HepG2 (cell line): ENCODE data around the gene ASXL1. TPM values are rescaled to one million over a fixed set of nuclear protein-coding genes. Genes with fewer than 3 reads are reported as not detected.

ENCODE experiments used
- ARHGAP35 ChIP-seq: sonication (generic); formaldehyde crosslinking; IDR thresholded peaks from 2 replicates; pipeline ENCODE4 v1.9.0; 2022; ENCODE audit warnings: mild to moderate bottlenecking, inconsistent platforms, moderate library complexity, missing genetic modification reagents, borderline replicate concordance
- ARID2 ChIP-seq: sonication (generic); formaldehyde crosslinking; IDR thresholded peaks from 2 replicates; pipeline ENCODE4 v1.8.1; 2022; ENCODE audit warnings: mild to moderate bottlenecking, missing genetic modification reagents, borderline replicate concordance
- ARNT2 ChIP-seq: sonication (generic); formaldehyde crosslinking; IDR thresholded peaks from 2 replicates; pipeline ENCODE4 v1.8.0; 2022; ENCODE audit warnings: mild to moderate bottlenecking, low read depth, missing genetic modification reagents, moderate library complexity
- BRD4 ChIP-seq: sonication (generic); formaldehyde crosslinking; IDR thresholded peaks from 2 replicates; pipeline ENCODE4 v1.4.0; 2020; ENCODE audit warnings: missing genetic modification reagents
- ERF ChIP-seq: IDR thresholded peaks from 2 replicates; pipeline ENCODE4 v1.6.1; 2018; ENCODE audit warnings: missing biosample characterization, missing genetic modification reagents
- FOXA1 ChIP-seq, 2 experiments: fragments of 450-650 bp in 1 of 2; sonication (generic) in 1 of 2; formaldehyde crosslinking in 1 of 2; IDR thresholded peaks; 2 replicates each; pipeline versions ENCODE4 v1.4.0 to v1.6.1; 2016 to 2020; ENCODE audit warnings: missing genetic modification reagents in 1 of 2
- FOXA3 ChIP-seq: IDR thresholded peaks from 2 replicates; pipeline ENCODE4 v1.6.1; 2016; ENCODE audit warnings: missing genetic modification reagents, missing compliant biosample characterization
- FUBP1 ChIP-seq: sonication (generic); formaldehyde crosslinking; IDR thresholded peaks from 2 replicates; pipeline ENCODE4 v1.5.1; 2020; ENCODE audit warnings: missing genetic modification reagents, mild to moderate bottlenecking, borderline replicate concordance
- HDAC6 ChIP-seq: fragments of 200-600 bp; sonication (generic); IDR thresholded peaks from 2 replicates; pipeline ENCODE4 v1.7.0; 2017; ENCODE audit warnings: mild to moderate bottlenecking, antibody characterized with exemption, low read length, low read depth
- IRF2 ChIP-seq: IDR thresholded peaks from 2 replicates; pipeline ENCODE4 v1.6.1; 2018; ENCODE audit warnings: missing genetic modification reagents, missing compliant biosample characterization
- KDM2A ChIP-seq: sonication (generic); formaldehyde crosslinking; IDR thresholded peaks from 2 replicates; pipeline ENCODE4 v1.4.0; 2020; ENCODE audit warnings: low read depth, missing genetic modification reagents, borderline replicate concordance
- KLF13 ChIP-seq: sonication (generic); formaldehyde crosslinking; IDR thresholded peaks from 2 replicates; pipeline ENCODE4 v1.4.0; 2020; ENCODE audit warnings: mild to moderate bottlenecking, missing genetic modification reagents
- PAF1 ChIP-seq: IDR thresholded peaks from 2 replicates; pipeline ENCODE4 v1.6.1; 2016; ENCODE audit warnings: missing genetic modification reagents, missing compliant biosample characterization
- PCBP2 ChIP-seq: fragments of 200-400 bp; formaldehyde crosslinking; optimal IDR thresholded peaks from 2 replicates; pipeline ENCODE3; 2018; ENCODE audit warnings: low read length, low read depth; ENCODE audit not compliant: poor library complexity, severe bottlenecking
- SNAPC2 ChIP-seq: sonication (generic); formaldehyde crosslinking; IDR thresholded peaks from 2 replicates; pipeline ENCODE4 v1.8.1; 2022; ENCODE audit warnings: mild to moderate bottlenecking, missing genetic modification reagents
- SOX6 ChIP-seq, 2 experiments: fragments of 450-650 bp in 1 of 2; sonication (generic) in 1 of 2; formaldehyde crosslinking in 1 of 2; IDR thresholded peaks; 2 replicates each; pipeline versions ENCODE4 v1.4.0 to v1.6.1; 2017 to 2020; ENCODE audit warnings: antibody characterized with exemption in 1 of 2, mild to moderate bottlenecking in 1 of 2, missing genetic modification reagents in 1 of 2
- ZMYM2 ChIP-seq: sonication (generic); formaldehyde crosslinking; IDR thresholded peaks from 2 replicates; pipeline ENCODE4 v1.8.0; 2022; ENCODE audit warnings: mild to moderate bottlenecking, missing genetic modification reagents
- ZNF703 ChIP-seq: sonication (generic); formaldehyde crosslinking; IDR thresholded peaks from 2 replicates; pipeline ENCODE4 v1.5.1; 2020; ENCODE audit warnings: missing genetic modification reagents, mild to moderate bottlenecking, moderate library complexity, borderline replicate concordance
- ZSCAN25 ChIP-seq: sonication (generic); formaldehyde crosslinking; IDR thresholded peaks from 2 replicates; pipeline ENCODE4 v1.8.0; 2022; ENCODE audit warnings: mild to moderate bottlenecking, missing genetic modification reagents
- ZXDC ChIP-seq: sonication (generic); formaldehyde crosslinking; IDR thresholded peaks from 2 replicates; pipeline ENCODE4 v1.5.0; 2020; ENCODE audit warnings: mild to moderate bottlenecking, missing genetic modification reagents
- polyA plus RNA-seq, 8 experiments: library from polyadenylated mRNA; depleted of rRNA in 3 of 8; stranded (reverse) in 7 of 8; unstranded in 1 of 8; fragments of >200 nt; fragmentation: Illumina TruSeq in 4 of 8; extraction: Trizol in 4 of 8; gene quantifications; 2 replicates each; pipeline versions ENCODE4 v1.2.1 to v1.2.3, GENCODE V29; 2011 to 2016; ENCODE audit warnings: low read depth in 4 of 8, missing spikeins in 1 of 8, mixed read lengths in 1 of 8; ENCODE audit not compliant: insufficient read depth in 1 of 8
- total RNA-seq, 5 experiments: library from RNA; depleted of rRNA; stranded (reverse); fragments of >200 nt; fragmentation: Illumina TruSeq; extraction: Trizol; gene quantifications; 2 replicates each; pipeline ENCODE4 v1.2.3, GENCODE V29; 2016; ENCODE audit warnings: low read depth in 1 of 5
- TF ChIP-seq, protein P1 (sequence below): sonication (generic); formaldehyde crosslinking; conservative IDR thresholded peaks from 2 replicates; pipeline ENCODE4 v1.4.0; 2020; ENCODE audit warnings: missing genetic modification reagents
- TF ChIP-seq, protein P2 (sequence below): sonication (generic); IDR thresholded peaks from 2 replicates; pipeline ENCODE4 v1.6.1; 2016; ENCODE audit warnings: low read depth, borderline replicate concordance

ASXL1 gene
- total and polyA plus RNA-seq, 2 of the 13 experiments (the other 11 are each of a cell fraction or from before 2014, with no cell fraction given) = 62.1 to 74.8 TPM

- TF ChIP-seq, protein P1, sequence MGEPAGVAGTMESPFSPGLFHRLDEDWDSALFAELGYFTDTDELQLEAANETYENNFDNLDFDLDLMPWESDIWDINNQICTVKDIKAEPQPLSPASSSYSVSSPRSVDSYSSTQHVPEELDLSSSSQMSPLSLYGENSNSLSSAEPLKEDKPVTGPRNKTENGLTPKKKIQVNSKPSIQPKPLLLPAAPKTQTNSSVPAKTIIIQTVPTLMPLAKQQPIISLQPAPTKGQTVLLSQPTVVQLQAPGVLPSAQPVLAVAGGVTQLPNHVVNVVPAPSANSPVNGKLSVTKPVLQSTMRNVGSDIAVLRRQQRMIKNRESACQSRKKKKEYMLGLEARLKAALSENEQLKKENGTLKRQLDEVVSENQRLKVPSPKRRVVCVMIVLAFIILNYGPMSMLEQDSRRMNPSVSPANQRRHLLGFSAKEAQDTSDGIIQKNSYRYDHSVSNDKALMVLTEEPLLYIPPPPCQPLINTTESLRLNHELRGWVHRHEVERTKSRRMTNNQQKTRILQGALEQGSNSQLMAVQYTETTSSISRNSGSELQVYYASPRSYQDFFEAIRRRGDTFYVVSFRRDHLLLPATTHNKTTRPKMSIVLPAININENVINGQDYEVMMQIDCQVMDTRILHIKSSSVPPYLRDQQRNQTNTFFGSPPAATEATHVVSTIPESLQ (CRISPR knock-in tag) = no peak
- 0 out of 2 replicates have a peak, but pooled peaks have one; percentile 77 for TF ChIP-seq PAF1 (CRISPR knock-in tag)
- no peak for TF ChIP-seq SOX6 (IDR thresholded peaks at IDR 0.05)
- TF ChIP-seq SOX6 (CRISPR knock-in tag; IDR thresholded peaks at IDR 0.05) = peak; percentile 59
- TF ChIP-seq FOXA1 (IDR thresholded peaks at IDR 0.05) = no peak
- peak; percentile 59 for TF ChIP-seq FOXA1 (CRISPR knock-in tag; IDR thresholded peaks at IDR 0.05)
- TF ChIP-seq FUBP1 (CRISPR knock-in tag) = 0 out of 2 replicates have a peak, but pooled peaks have one; percentile 76
- TF ChIP-seq ARID2 = no peak
- no peak for TF ChIP-seq ARHGAP35 (CRISPR knock-in tag)
- TF ChIP-seq, protein P2, sequence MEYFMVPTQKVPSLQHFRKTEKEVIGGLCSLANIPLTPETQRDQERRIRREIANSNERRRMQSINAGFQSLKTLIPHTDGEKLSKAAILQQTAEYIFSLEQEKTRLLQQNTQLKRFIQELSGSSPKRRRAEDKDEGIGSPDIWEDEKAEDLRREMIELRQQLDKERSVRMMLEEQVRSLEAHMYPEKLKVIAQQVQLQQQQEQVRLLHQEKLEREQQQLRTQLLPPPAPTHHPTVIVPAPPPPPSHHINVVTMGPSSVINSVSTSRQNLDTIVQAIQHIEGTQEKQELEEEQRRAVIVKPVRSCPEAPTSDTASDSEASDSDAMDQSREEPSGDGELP = peak; percentile 64; the same call in 1 of the 2 replicates
- peak; percentile 61; the same call in 1 of the 2 replicates for TF ChIP-seq FOXA3
- TF ChIP-seq ARNT2 = 0 out of 2 replicates have a peak, but pooled peaks have one; percentile 34
- TF ChIP-seq KLF13 = no peak
- TF ChIP-seq ERF = peak; percentile 73; the same call in 1 of the 2 replicates
- no peak for TF ChIP-seq BRD4 (CRISPR knock-in tag)
- TF ChIP-seq ZMYM2 = no peak
- 0 out of 2 replicates have a peak, but pooled peaks have one; percentile 36 for TF ChIP-seq IRF2 (CRISPR knock-in tag)
- TF ChIP-seq KDM2A (CRISPR knock-in tag) = peak; percentile 50; the same call in 1 of the 2 replicates
- TF ChIP-seq ZXDC (CRISPR knock-in tag) = 0 out of 2 replicates have a peak, but pooled peaks have one; percentile 37
- TF ChIP-seq ZSCAN25 (CRISPR knock-in tag) = peak; percentile 18; the same call in 1 of the 2 replicates
- TF ChIP-seq SNAPC2 (CRISPR knock-in tag) = no peak
- no peak for TF ChIP-seq HDAC6
- no peak for TF ChIP-seq ZNF703 (CRISPR knock-in tag)
- TF ChIP-seq PCBP2 = no peak
Measured at GRCh38 chr20:32437391-32438074, 79.4 kb downstream of the ASXL1 start (continued).
